GM21423 (cell line): ENCODE measurements around the gene KLF6.
A peak's percentile ranks its signal among the peaks of the same experiment; 100 is the strongest.

Experiments
- ATAC-seq: cut with Tn5 transposase; IDR thresholded peaks from one replicate; pipeline ENCODE4 v1.9.1; 2021; ENCODE audit warnings: mild to moderate bottlenecking, moderate library complexity; ENCODE audit not compliant: unreplicated experiment

Gene KLF6

DNA sequence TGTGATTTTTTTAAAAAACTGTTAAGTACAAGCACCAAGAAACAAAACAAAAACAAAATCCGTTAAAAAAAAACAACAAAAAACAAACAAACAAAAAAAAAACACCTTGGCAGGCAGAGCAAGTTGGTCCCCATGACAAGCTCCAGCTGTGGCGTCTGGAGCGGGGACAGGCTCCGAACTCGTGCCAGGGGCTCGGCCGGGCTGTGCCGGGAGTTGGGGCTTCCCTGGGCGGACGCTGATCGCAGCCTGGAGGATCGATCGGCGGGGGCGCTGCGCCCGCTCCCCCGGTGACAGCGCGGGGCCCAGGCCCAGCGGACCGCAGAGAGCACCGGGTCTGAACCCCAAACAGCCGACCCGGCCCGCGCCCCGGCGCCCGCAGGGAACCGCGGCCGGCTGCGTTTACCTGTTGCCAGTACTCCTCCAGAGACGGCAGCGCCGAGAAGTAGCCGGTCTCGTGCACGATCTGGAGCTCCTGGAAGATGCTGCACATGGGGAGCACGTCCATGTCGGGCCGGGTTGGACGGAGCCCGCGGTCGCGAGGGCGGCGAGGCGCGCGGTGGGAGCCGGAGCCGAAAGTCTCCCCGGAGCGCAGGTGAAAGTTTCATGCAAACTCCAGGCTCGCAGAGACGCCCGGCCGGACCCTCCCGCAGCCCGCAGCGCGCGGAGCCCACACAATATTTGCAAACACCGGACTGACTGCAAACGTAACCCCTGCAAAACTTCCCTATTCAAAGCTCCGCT, at the start of gene KLF6:
KLF6 (minus strand) TSS at position 700 of the 741 bp plus-strand sequence; CDS start at position 505, 195 bp downstream.
- ATAC-seq: peak; percentile 32

DNA sequence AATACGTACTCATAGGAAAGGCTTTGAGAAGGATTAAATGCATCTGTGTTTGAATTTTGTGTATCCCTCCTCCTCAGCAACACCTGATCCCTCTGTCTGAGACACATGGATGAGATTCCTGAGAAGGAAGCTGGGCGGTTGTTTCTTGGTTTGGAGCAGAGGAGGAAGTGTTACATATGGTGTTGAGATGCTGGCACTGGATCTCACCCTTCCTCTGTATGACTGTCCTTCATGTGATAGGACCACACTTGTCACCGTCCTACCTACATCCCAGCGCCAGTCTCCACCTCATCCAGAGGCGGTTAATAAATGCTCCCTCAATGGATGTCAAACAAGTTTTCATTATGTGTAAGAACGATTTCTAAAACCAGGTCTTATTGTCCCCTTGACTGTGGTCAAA, 49.4 kb upstream of the KLF6 start:
- ATAC-seq: no peak

GRCh38 chr10:3833046-3833445, 48.0 kb upstream of the KLF6 start:
- ATAC-seq: no peak

- ATAC-seq: no peak
These were observed 47.2 kb upstream of the KLF6 start for GRCh38 chr10:3832022-3832786.

- ATAC-seq: no peak
These were observed 46.6 kb upstream of the KLF6 start for GRCh38 chr10:3831608-3832007.

DNA sequence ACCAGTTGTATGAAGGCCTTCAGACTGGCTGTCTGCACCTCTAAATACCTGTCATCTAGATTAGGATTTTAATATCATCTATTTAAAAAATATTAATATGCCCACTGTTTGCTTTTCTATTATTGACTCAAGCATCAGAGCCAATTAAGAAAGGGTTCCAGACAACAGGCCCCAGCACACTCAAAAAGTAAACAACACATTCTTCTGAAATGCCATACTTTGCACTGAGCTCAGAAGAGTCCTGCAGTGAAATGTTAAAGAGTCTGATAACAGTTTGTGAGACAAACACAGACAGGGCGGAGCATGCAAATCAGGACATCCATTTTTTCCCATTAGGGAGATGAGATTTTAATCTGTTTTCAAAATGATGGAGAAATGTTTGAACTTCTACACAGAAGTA, 45.9 kb upstream of the KLF6 start:
- no peak for ATAC-seq

DNA sequence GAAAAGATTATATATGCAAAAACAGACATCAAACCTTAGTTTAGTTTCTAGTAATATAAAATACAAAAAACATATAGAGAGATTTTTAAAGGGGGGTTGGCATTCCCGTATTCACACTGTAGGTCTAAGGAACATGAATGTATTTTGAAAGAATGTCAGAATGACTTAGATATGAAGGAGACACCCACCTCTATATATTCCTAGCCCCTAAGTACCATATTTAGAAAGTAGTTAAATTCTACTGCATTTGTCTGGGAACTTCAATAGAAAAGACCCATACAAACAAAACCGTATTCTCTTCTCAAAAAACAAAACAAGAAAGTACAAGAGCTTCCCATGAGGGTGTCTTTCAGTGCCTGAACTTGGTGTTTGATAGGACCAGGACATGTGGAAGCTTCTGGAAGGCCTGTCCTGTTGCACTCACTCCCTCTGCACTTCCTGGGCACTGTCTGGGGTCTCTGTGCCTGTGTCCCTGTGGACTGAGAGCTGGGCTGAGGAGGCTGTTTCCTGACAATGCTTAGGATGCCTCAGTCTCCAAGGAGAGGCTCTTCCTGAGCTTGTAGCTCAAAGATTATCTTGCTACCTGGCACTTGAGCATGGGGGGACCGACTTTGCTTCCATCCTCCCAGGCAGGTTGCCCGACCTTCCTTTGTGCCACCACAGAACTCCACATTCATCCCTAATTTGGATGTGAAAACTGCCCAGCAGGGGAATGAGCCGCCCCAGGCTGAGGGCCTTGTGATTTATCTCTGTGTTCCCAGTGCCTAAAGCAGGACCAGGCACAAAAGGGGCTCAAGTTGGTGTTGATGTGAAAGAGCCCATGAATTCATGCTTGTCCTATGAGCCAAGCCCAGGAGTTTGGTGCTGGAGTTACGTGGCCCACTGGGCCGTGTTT, 44.4 kb upstream of the KLF6 start:
- no peak for ATAC-seq

GRCh38 chr10:3828404-3829155, 43.6 kb upstream of the KLF6 start:
- ATAC-seq: no peak

DNA sequence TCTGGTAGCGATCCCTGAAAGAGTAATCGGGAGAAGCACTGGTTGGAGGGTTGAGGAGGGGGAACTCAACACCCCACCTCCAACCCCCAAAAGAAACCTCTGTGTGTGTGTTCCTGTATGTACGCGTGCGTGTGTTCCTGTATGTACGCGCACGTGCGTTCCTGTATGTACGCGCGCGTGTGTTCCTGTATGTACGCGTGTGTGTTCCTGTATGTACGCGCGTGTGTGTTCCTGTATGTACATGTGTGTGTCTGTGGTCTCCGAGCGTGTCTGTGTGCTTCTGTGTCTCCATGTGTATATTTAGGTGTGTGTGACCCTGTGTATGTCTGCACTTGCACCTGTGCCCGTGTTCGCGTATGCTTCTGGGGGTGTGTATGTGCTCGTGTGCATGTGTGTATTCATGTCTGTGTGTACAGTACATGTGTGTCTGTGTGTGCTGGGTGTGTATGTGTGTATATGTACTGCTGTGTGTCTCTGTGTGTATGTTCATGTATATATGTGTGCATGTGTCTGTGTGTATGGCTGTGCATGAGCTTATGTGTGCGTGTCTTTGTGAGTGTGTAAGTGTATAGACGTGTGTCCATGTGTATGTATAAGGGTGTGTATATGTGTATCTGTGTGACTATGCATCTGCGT, 42.9 kb upstream of the KLF6 start:
- no peak for ATAC-seq

- ATAC-seq: no peak
These were observed 42.3 kb upstream of the KLF6 start for GRCh38 chr10:3827266-3827665.

DNA sequence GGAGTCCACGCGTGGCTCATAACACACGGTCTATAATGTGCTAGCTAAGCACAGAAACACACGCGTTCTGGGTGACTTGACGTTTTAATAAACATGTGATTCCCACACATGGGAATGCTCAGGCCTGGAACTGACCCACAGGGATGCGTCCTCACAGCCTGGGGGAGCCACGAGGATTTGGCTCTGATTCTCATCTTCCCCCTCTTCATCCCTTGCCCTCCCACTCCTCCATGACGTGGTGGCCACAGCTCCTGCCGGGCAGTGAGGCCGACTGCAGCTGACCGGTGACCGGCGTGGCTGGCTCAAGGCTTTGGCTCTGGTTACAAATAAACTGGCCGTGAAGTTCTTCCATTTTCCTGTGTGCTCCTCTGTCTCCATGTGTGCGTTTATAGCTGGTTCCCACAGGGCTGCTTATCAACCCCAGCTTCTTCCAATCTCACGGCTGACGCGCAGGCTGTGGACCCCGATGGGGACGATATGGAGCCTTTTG, 40.9 kb upstream of the KLF6 start:
- no peak for ATAC-seq

- ATAC-seq: no peak
These were observed 40.2 kb upstream of the KLF6 start for GRCh38 chr10:3825244-3825643.

DNA sequence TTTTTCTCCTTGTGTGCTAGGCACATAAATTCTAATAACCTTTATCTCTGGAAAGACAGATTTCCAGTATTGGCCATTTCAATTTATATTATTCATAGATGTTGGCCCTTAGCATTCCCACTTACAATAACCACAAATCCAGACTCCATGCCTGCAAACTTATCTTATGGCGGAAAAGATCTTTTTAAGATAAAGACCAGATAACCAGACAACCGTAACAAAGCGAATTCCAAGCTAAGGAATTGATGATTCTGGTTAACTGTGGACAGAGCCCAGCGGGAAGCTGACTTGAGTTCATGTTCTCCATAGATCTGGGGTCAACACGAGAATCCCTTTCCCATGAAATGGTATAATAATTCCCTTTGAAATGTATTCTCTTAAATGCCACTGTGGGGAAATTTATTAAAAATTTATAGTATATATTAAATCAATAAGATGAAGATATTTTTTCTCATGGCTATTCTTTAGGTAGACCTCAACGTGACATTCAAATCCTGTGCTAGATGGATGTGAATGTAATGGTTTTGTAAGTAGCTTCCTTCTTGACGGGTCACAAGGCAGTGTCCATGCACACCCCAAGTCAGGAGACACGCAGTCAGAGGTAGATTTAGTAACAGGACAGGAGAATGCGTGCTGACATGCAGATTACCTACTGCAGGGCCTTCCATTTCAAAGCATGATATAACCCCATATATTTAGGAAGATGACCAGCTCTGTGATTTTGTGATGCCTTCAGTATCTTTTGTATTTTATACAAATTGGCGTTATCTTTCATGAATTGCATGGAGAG, 37.7 kb upstream of the KLF6 start:
- no peak for ATAC-seq

GRCh38 chr10:3820255-3820654, 35.2 kb upstream of the KLF6 start:
- ATAC-seq: no peak

DNA sequence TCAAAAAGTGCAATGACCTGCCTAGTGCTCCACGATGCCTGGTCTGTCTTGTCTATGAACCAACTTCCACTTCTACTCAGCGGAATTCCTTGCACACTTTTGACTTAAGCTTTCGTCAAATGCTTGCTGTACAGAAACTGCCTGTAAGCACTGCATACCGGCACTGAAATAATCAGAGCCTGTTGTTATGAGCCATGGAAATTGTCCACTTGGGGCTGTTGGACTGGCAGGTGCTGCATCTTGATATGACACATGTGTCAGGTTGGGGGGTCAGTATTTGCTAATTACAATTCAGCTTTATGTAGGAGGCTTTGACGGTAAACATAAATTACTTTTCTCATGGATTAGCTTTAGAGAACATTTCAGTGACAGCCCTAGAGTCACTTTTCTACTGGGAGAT, 32.0 kb upstream of the KLF6 start:
- ATAC-seq: no peak

DNA sequence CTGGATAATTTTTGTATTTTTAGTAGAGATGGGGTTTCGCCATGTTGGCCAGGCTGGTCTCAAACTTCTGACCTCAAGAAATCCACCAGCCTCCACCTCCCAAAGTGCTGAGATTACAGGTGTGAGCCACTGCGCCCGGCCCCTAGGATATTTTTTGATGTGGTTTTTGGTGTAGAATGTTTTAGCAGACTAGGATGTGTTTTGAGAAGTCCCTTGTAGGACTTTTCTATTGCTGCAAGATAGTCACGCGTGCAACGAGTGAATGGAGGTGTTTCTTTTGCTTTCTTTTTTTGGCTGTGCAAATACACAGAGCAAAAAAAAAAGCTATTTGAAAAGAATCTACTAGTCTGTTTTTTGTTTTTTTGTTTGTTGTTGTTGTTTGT, 29.8 kb upstream of the KLF6 start:
- ATAC-seq: no peak

GRCh38 chr10:3813986-3814837, 29.2 kb upstream of the KLF6 start:
- no peak for ATAC-seq

GRCh38 chr10:3813267-3813666, 28.3 kb upstream of the KLF6 start:
- no peak for ATAC-seq
